Ascending aorta (tissue), 2 donors: ENCODE data around the gene ALPK3. TPM values are rescaled to one million over a fixed set of nuclear protein-coding genes. Genes with fewer than 3 reads are reported as not detected.
A peak's percentile ranks its signal among the peaks of the same experiment; 100 is the strongest.

ENCODE experiments used
- DNase-seq, 2 donors: peaks; one replicate each; pipeline ENCODE4 v3.0.0-alpha.2; 2019; ENCODE audit warnings: low spot score in 2 of 2
- H3K27ac ChIP-seq, 2 donors: fragments of 200-600 bp; sonication (generic); one replicate each; pipeline ENCODE4 v1.5.1; 2016 to 2017; ENCODE audit warnings: mild to moderate bottlenecking in 1 of 2
- H3K27me3 ChIP-seq: fragments of 200-600 bp; sonication (generic); one replicate; pipeline ENCODE4 v1.5.1; 2017
- H3K36me3 ChIP-seq, 2 donors: fragments of 200-600 bp; sonication (generic); one replicate each; pipeline ENCODE4 v1.5.1; 2016
- H3K4me1 ChIP-seq, 2 donors: fragments of 200-600 bp; sonication (generic); one replicate each; pipeline ENCODE4 v1.5.1; 2016 to 2017; ENCODE audit warnings: mild to moderate bottlenecking in 1 of 2
- H3K4me3 ChIP-seq, 2 donors: fragments of 200-600 bp; sonication (generic); one replicate each; pipeline ENCODE4 v1.5.1; 2016 to 2017; ENCODE audit warnings: mild to moderate bottlenecking in 1 of 2
- H3K9me3 ChIP-seq, 2 donors: fragments of 200-600 bp; sonication (generic); one replicate each; pipeline ENCODE4 v1.5.1; 2016
- CTCF ChIP-seq, 3 experiments: fragments of 200-600 bp in 2 of 3; fragments of 450-650 bp in 1 of 3; sonication (generic) in 2 of 3; IDR thresholded peaks; one replicate each; pipeline ENCODE4 v1.5.1; 2016 to 2019; ENCODE audit warnings: antibody characterized with exemption in 3 of 3, mild to moderate bottlenecking in 1 of 3, moderate library complexity in 1 of 3
- intact Hi-C: fragments of 100-400 bp; cut with DNase I; formaldehyde crosslinking; loops from one replicate; pipeline ENCODE4 v1.15.1; 2023
- total RNA-seq: library from RNA; depleted of rRNA; stranded (reverse); fragments of >200 nt; gene quantifications from one replicate; pipeline ENCODE4 v1.1.0, GENCODE V29; 2016

Gene ALPK3
- total RNA-seq, 1 donor from 2014 or later, result 38.0 TPM

DNA sequence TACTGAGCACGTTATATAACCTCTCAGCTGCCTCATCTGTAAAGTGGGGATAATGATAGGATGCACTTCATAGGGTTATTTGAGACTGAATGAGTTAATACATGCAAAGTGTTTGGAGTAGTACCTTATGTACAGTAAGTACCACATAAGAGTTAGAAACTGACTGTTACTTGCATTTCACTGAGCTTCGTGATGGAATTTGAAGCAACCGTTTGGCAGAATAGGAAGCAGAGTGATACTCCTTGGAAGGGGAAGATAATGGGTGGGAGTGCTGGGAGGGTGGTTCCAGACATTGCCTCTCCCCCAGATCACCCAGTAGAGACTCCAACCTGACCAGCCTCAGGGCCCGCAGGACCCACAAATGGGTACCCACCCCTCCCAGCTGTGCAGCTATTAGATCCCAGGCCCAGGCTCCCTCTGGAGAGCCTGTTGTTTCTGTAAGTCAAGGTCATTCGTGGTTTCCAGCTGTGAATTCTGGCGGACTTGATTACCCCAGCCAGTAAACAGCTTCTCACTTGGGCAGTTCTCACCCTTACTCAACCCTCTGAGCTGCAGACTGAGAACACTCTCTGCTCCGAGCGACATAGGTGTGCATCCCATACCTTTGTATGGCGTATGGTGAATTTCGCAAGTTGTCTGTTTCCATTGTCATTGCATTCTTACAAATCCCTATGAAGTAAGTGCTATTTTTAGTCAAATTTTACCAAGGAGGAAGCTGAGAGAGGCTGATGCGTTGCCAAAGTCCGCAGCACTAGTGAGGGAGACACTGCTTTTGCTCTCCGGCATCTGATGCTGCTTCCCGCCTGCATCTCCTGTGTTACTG lies 11.1 kb downstream of the ALPK3 start:
- Histone ChIP-seq H3K27ac (peak overlapping the region; percentile 57 to 63), H3K4me3 (no peak overlapping the region), H3K36me3 (peaks cover 7 to 16% of the 10 kb centered on the region in 2 donors), H3K27me3 (no peaks in the 10 kb centered on the region), H3K4me1 (peaks cover 8 to 40% of the 10 kb centered on the region in 2 donors), H3K9me3 (no peaks in the 10 kb centered on the region)
- no peak for TF ChIP-seq CTCF (IDR thresholded peaks at IDR 0.05)
- intact Hi-C loops, result no loop called here
- peak in 1 of 2 donors; percentile 71 for DNase-seq

DNA sequence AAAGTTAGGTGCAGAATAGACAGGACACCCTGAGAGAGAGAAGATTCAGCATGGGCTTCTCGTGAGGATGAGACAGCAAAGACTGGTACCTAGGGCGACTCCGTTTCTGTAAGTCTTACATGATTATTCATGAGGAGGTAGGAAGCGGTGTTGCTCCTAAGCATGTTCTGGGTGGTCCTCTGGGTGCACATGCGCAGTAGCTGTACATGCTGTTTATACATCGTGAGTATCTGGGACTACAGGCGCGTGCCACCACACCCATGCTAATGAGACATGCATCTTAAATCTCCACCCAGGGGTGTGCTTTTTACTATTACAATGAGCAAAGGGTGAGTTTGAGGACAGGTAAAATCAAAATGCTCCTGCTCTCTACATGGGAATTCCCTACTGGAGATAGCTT lies 12.3 kb downstream of the ALPK3 start:
- Histone ChIP-seq H3K27ac (peak overlapping the region in 1 of 2 donors; percentile 57), H3K9me3 (no peaks in the 10 kb centered on the region), H3K4me3 (no peak overlapping the region), H3K4me1 (peaks cover 9 to 37% of the 10 kb centered on the region in 2 donors), H3K27me3 (no peaks in the 10 kb centered on the region), H3K36me3 (peaks cover 7 to 17% of the 10 kb centered on the region in 2 donors)
- TF ChIP-seq CTCF (IDR thresholded peaks at IDR 0.05), result no peak
- DNase-seq, result peak in 1 of 2 donors; percentile 57
- intact Hi-C loops, result no loop called here

DNA sequence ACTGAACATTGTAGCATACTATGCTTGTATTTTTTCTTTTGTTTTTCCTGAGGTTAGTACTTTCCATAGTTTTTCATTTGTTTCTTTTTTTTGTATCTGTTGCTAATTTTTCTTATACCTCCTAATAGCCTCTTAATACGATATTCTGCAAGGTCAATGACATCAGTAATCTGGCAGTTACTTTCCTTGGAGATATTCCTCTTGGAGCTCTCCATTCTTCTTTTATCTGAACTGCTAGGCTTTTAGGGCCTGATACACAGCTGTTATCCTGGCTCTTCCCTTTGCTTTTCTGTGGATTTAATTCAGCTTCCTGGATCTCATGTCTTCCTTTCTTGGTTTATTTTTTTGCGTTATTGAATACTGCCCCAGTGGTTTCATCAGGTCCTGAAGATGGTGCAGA lies 12.9 kb downstream of the ALPK3 start:
- H3K4me3 ChIP-seq, result no peak overlapping the region
- H3K27me3 ChIP-seq, result no peaks in the 10 kb centered on the region
- H3K4me1 ChIP-seq, result peaks cover 9 to 37% of the 10 kb centered on the region in 2 donors
- H3K9me3 ChIP-seq, result no peaks in the 10 kb centered on the region
- no peak for DNase-seq
- no peak for TF ChIP-seq CTCF (IDR thresholded peaks at IDR 0.05)
- H3K36me3 ChIP-seq, result peaks cover 13 to 23% of the 10 kb centered on the region in 2 donors
- intact Hi-C loops, result no loop called here
- H3K27ac ChIP-seq, result peak overlapping the region in 1 of 2 donors; percentile 42

DNA sequence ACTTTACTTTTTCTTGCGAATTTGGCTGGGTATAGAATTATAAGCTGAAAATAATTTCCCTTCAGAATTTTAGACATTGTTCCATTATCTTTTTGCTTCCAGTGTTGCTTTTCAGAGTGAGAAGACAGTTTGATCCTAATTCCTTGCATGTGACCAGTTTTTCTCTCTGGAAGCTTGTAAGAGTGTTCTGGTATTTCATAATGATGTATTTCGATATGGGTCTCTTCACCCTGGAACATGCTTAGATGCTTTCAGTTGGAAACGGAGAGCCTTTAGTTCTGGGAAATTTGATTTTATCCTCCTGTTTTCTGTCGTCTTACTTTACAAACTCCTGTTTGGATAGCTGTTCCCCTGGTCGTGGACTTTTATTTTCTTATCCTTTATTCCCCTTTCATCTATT lies 13.9 kb downstream of the ALPK3 start:
- Histone ChIP-seq H3K27ac (peak overlapping the region in 1 of 2 donors; percentile 42), H3K9me3 (no peaks in the 10 kb centered on the region), H3K36me3 (peaks cover 21 to 25% of the 10 kb centered on the region in 2 donors), H3K4me1 (peaks cover 9 to 43% of the 10 kb centered on the region in 2 donors), H3K27me3 (no peaks in the 10 kb centered on the region), H3K4me3 (no peak overlapping the region)
- TF ChIP-seq CTCF (IDR thresholded peaks at IDR 0.05), result no peak
- intact Hi-C loops, result no loop called here
- DNase-seq, result no peak

GRCh38 chr15:84831613-84832012 lies 14.5 kb downstream of the ALPK3 start:
- H3K27me3 ChIP-seq, result no peaks in the 10 kb centered on the region
- no peak overlapping the region for H3K4me3 ChIP-seq
- peak overlapping the region in 1 of 2 donors; percentile 51 for H3K27ac ChIP-seq
- peak in 1 of 2 donors; percentile 42 for DNase-seq
- peaks cover 9 to 38% of the 10 kb centered on the region in 2 donors for H3K4me1 ChIP-seq
- peaks cover 21 to 25% of the 10 kb centered on the region in 2 donors for H3K36me3 ChIP-seq
- no peaks in the 10 kb centered on the region for H3K9me3 ChIP-seq
- TF ChIP-seq CTCF (IDR thresholded peaks at IDR 0.05), result no peak
- intact Hi-C loops, result no loop called here
